GM20431 (cell line): ENCODE results near the gene KRT28.
"Not testable (repeated sequence)": the region's sequence is repeated elsewhere in the genome, so short reads cannot be mapped to it uniquely, and the experiment has no call there.

ENCODE experiments used
- in situ Hi-C: fragments of 300-500 bp; cut with MseI, MboI; formaldehyde crosslinking; loops from one replicate; pipeline ENCODE4 v1.15.0; 2020; ENCODE audit warnings: low sequenced_read_pairs; ENCODE audit not compliant: unreplicated experiment

Gene KRT28

DNA sequence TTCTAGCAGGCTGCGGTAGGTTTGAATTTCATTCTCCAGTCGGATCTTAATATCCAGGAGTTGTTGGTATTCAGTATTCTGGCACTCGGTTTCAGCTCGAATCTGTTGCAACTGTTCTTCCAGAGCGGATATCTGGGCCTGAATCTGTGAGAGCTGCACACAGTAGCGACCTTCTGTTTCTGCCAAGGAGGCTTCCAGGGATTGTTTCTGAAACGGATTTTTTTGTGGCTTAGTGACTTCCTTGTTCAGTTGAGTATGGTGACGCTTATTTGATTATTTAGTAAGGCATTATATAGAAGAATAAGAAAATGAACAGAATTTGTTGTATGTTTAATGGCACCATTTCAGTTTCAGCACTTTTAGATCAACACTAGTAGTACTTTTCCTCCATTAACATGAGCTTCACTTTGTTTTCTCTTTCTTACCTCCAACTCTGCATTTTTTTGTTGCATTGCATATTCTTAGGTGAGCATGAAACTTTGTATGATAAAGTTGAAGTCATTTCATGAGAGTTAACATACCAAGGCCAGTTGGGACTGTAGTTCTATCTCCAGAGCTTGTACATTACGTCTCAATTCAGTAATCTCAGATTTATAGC lies 19.9 kb upstream of the KRT28 start:
- in situ Hi-C loops, result no loop called here

GRCh38 chr17:40818733-40819527 lies 19.2 kb upstream of the KRT28 start:
- in situ Hi-C loops, result no loop called here

DNA sequence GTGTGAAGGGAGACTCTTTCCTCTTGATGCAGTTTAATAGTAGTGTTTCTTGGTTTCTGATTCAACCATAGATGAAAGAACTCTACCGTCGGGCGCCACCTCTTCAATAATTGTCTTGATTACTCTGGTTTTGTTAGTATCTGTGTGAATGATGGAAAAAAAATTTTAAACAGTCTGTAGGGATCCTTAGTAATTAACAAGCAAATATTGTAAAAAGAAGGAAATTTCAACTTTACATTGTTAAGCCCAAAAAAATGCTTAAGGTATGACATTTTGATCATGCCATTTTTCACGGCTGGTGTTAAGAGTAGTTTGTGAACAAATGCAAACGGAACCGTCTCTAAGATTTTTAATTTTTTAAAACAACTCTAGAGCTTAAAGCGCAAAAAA lies 18.6 kb upstream of the KRT28 start:
- in situ Hi-C loops, result no loop called here

GRCh38 chr17:40817103-40817682 lies 17.4 kb upstream of the KRT28 start:
- in situ Hi-C loops, result no loop called here

DNA sequence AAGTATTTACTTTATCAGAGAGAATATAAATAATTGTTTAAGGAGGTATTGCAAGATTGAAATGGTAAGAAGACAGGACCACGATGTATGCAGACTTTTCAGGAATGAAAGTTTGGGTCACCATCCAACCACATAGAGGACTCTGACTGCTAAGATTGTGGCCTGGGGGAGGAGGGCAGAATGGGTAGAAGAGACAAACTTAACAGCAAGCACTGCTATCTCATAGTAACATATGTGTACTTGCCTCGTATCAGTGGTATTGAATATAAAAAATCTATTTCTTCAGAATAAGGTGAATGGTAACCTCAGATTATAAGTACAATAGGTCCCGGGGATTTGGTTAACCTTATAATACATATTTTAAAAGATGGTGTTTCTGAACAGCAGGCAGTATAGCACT lies 16.8 kb upstream of the KRT28 start:
- in situ Hi-C loops, result no loop called here

GRCh38 chr17:40815381-40815780 lies 15.6 kb upstream of the KRT28 start:
- in situ Hi-C loops, result no loop called here

DNA sequence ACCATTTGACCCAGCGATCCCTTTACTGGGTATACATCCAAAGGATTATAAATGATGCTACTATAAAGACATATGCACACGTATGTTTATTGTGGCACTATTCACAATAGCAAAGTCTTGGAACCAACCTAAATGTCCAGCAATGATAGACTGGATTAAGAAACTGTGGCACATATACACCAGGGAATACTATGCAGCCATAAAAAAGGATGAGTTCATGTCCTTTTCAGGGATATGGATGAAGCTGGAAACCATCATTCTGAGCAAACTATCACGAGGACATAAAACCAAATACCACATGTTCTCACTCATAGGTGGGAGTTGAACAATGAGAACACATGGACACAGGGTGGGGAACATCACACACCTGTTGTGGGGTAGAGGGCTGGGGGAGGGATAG lies 14.9 kb upstream of the KRT28 start:
- in situ Hi-C loops, result not testable (repeated sequence)

DNA sequence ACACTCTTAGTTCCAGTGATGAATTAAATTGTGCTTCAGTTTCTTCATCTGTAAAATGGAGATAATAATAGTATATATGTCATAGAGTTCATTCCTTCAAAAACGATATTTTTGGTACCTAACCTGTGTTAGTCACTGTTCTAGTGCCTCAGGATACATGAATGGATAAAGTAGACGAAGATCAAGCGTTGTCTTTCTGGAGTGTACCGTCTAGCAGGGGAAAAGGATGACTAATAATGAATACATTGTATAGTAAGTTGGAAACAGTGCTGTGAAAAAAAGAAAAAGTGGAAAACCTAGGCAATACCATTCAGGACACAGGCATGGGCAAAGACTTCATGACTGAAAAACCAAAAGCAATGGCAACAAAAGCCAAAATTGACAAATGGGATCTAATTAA lies 14.0 kb upstream of the KRT28 start:
- in situ Hi-C loops, result no loop called here

- in situ Hi-C loops, result no loop called here
Measured at GRCh38 chr17:40812639-40813038, 12.9 kb upstream of the KRT28 start.

- in situ Hi-C loops, result no loop called here
Measured at GRCh38 chr17:40810494-40810893, 10.7 kb upstream of the KRT28 start.

DNA sequence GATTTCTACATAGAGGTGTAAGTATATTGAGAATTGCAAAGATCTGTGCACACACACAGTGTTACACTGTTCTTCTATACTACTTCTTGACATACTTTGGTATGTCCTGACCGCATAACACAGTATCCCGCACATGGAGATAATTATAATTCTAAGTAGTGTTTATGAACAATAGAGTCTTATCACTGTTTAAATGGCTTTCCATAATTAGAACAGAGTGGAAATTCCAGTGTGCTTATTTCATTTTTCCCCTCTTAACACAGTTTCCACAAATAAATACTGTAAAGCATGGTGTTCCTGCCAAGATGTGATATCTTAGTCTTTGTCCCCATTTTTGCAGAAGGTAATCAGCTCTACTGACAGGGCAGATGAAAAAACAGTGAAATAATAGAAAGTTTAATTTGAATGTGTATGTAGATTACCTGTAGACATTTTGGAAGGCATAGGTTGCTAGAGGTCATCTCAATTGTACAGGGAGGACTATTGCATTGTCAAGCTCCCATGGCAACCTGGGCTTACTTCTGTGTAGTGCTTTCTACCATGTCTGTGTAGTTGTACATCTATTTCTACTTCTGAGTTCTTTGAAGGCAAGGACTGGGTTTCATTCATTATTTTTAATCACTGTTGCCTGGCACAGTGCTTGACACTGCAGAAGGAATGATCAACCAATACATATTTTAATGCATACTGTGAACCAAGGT lies 10.1 kb upstream of the KRT28 start:
- in situ Hi-C loops, result no loop called here

DNA sequence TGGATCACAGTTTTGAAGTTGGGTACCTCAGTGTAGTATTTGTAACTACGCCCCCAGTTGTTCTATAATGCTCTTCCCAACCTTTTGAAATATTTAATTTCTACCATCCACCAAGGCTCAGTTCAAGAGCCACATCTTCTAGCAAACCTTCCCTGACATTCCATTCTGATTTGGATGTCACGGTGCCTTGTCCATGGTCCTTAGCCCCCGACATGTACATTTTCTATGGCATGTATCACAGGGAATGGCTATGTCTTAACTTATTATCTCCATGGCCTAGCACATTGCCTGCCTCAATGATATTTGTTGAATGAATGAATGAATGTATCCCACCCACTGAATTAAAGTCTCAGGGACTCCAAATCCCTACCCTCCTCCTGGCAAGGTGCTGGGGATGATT lies 6.4 kb upstream of the KRT28 start:
- in situ Hi-C loops, result no loop called here

- in situ Hi-C loops, result no loop called here
Measured at GRCh38 chr17:40803617-40804082, 3.9 kb upstream of the KRT28 start.

GRCh38 chr17:40801157-40801556 lies 1.4 kb upstream of the KRT28 start:
- in situ Hi-C loops, result no loop called here

DNA sequence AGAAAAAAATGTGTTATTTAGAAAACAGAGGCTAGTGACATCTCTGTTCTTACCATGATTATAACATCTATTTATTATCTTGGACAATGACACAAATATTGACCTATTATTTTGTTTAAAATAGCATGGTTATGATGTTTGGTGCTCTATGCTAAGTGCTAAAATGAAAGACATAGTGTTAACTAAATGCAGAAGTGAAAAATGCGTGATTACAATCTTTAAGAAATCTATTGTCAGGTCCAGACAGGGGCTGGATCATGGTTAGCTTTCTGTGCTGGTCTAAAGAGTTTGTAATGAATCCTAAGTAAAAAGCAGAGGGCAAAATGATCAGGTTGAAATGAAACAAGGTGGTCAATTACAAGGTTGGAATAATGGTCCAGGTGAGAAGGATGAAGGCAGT lies 622 bp upstream of the KRT28 start:
- in situ Hi-C loops, result no loop called here

DNA sequence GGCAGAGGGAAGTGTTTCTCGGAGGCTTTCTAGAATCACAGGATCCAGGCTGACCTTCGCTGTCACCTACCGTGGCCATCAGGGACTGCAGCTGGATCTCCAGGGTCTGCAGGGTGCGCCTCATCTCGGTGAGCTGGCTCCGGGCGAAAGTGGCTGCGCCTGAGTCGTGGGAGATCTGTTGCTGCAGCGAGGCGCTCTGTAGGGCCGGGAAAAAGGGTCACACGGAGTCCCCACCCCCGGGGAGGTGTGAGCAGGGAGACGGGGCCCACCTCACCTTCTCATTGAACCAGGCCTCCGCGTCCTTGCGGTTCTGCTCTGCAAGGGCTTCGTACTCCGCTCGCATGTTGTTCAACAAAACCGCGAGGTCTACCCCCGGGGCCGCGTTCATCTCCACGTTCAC lies 2.9 kb downstream of the KRT28 start:
- in situ Hi-C loops, result no loop called here

DNA sequence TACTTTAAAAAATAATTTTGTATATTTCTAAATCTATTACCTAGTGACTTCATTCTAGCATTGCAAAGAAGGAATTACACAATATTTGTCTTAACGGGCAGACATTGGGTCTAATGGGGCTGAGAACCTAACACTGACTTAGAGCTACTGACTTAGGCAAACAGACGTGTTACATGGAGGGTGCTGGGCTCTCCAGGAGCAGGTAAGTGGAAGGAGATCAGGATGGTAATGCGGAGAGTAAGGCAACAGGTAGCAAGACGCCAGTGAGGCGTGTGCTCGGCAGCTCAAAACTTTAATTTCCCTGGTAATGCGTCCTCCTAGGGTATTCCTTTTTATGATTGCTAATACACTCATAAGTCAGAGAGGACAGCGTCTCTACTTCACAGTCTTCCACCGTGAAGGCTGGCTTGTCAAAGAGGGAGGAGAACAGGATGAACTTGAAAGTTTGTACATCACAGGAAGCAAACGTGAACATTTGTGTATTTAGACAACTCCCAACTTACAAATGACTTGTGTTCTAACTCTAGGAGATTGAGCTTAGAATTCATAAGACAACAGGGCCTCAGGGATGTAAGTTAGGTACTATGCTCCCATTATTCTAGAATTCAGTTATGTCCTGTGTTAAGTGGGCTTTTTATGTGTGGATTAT lies 4.6 kb downstream of the KRT28 start:
- in situ Hi-C loops, result no loop called here

- in situ Hi-C loops, result no loop called here
Measured at GRCh38 chr17:40794466-40794865, 5.3 kb downstream of the KRT28 start.

DNA sequence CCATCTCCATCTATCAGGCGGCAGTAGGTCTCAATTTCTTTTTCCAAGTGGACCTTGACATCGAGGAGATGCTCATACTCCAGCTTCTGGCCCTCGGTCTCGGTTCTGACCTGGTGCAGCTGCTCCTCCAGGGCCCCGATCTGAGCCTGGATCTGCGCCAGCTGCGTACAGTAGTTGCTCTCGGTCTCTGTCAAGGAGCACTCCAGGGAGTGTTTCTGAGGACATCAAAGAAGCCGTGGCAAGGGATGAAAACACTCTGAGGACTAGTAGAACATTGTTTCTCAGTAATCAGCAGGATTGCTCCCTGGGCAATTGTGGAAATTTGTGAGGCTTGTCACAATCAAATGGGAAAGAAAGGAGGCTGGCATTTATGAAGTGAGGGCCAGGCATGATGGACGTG lies 5.9 kb downstream of the KRT28 start:
- in situ Hi-C loops, result no loop called here

DNA sequence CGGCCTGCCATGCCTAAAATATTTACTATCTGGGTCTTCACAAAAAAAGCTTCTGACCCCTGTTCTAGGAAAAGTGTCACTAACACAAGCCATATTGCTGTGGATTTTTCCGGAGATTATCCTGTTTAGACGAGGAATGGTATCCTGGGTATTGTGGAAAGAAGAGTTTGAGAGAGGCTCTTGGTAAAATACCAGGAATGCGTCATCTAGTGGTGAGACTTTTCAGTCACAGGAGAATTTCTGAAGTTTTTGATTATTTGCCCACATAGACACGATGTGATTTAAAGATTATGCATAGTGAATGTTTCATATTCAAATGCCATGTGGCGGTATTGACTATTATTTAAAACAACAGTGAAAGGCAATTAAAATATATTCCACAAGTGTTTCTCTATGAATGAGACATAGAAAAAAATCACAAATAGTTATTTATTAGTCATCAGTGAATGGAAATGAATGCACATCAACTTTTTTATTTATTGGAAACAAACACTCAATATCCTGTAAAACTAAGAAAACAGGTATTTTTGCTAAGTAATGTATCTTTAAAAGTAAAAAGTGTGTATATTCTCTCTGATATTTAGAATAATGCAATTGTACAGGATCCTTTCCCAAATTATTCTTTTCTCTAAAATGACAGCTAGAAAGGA lies 7.8 kb downstream of the KRT28 start:
- in situ Hi-C loops, result no loop called here
